ENCODE results near the gene RSPRY1.

RSPRY1 gene

DNA sequence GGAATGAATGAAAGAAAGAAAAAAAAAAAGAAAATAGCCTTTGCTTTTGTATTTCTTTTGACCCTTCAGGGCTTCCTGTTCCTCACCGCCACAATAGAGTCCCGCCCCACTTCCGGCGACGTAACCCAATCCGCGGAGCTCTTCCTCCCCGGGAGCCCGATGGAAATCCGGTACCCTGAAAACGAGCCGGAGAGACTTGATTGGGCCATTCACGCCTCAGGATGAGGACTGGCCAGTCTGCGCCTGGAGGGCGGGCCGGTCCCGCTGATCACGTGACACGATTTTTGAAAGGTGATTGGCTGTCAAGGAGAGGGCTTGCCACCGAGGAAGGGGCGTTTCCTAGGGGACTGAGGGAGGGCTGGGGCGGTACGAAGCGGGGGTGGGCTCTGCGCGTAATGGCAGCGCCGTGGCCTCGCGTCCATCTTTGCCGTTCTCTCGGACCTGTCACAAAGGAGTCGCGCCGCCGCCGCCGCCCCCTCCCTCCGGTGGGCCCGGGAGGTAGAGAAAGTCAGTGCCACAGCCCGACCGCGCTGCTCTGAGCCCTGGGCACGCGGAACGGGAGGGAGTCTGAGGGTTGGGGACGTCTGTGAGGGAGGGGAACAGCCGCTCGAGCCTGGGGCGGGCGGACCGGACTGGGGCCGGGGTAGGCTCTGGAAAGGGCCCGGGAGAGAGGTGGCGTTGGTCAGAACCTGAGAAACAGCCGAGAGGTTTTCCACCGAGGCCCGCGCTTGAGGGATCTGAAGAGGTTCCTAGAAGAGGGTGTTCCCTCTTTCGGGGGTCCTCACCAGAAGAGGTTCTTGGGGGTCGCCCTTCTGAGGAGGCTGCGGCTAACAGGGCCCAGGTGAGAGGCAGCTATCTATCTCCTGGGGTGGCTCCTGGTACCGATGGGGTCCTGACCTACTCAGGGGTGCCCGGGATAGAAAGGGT, at the start of gene RSPRY1, which contains the start of gene PSME3IP1:
Gene RSPRY1 (plus strand): TSS at position 385 of the 927 bp plus-strand sequence. CDS start 18,330 bp downstream, outside the sequence.
Gene PSME3IP1 (minus strand): TSS at position 95 of the 927 bp plus-strand sequence. CDS start 12,185 bp downstream, outside the sequence.
- DNase-seq, result peak; percentile 99 to 100

DNA sequence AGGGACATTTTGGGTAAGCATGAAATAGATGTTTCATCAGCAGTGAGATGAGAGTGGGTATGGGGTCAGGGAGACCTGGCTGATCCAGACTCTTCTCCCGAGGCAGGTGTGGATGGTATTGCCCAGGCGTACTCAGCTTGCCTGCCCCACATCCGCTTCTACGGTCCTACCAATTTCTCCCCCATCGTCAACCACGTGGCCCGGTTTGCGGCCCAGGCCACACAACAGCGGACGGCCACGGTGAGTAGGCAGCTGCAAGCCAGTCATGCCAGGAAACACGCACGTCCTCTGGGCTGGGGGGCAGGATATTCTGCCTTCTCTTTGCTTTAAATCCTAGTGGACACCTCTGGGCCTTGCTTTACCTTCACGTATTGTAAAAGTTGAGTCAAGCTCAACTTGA, 49.1 kb upstream of the RSPRY1 start:
- no peak for DNase-seq

DNA sequence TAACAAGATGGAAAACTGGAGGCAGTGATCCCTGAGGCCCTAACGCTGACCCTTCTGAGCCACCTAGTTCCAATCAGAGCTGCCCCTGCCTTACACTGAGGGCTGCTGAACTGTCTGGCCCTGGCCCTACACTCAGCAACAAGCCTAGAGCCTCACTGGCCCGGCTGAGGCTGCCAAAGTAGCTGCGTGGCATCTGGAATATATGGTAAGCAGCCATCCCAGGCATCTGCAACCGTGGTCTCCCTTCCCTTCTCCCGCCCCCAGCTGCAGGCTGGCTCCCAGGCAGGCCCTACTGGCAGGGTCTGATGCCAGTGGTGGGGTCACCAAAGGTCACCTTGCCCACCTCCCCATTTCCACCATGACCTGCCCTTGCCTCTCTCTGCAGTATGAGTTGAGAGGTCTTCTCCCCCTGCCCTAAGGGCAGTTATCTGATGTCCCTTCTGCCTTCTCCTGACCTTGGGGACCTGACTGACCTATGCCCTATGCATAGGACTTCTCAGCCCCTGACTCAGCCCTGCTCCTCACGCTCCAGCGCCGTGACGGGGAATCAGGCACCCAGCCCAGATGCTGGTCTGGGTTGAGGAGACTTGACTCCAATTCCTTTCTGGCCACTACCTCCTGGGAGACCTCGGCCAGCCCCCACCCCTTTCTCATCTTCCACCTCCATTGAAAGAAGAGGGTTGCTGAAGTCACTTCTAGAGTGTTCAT, 48.4 kb upstream of the RSPRY1 start:
- no peak for DNase-seq

DNA sequence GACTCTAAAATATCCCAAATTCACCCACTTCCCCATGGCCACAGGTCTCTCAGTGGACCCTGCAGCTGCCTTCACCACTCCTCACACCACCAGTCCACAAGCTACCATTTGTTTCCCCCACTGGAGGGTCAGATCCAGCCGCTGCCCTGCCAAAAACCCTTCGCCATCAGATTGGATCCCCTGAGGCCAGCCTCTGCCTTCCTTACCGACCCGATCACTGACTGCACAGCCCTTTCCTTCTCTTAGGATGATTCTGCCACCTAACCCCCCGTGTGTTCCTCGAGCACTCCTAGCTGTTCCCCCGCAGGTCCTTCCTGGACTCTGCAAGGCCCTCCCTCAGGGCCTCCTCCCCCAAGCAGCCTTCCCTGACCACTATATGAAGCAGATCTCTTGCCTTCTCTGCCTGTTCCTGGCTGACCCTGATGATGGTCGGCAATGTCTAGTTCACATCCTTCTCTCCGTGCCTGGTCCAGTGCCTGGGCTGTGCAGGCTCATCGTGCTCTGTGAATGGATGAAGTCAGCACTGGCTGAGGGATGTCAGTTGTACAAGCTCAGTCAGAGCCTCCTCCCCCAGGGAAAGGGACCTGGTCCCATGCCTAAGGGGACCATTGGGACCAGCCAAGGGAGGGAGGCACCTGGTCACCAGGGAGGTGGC, 47.7 kb upstream of the RSPRY1 start:
- no peak for DNase-seq

DNA sequence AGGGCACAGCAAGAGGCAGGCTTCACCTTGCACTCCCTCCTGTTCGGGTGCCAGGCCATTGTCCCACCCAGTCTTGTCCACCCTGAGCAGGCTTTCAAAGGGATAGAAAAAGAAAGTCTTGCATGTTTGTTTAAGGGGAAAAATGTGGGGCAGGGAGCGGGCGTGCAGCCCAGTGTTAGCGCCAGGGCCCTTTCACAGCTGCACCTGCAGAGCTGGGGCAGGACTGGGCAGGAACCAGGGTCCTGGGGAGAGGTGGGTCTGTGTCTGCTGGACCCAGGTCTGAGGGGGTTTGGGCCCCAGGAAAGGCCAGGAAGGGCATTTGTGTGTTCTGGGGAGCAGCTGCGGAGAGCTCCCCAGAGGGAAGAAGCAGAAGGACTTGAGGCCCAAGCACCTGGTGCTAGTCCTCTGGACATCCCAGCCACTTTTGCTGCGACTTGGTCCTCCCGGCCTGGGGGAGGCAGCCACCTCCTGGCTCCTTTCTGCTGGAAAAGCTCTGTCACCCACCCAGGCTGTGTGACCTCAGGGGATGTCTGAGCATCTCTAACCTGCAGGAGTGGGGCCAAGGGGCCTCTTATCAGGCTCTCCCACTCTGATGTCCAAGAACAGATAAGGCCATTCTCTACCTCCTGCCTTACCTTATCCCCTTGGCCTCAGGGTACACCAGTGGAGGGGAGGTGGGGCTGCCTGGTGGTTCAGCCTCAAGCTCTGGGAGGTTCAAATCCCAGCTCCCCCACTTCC, 45.0 kb upstream of the RSPRY1 start:
- DNase-seq, result no peak

DNA sequence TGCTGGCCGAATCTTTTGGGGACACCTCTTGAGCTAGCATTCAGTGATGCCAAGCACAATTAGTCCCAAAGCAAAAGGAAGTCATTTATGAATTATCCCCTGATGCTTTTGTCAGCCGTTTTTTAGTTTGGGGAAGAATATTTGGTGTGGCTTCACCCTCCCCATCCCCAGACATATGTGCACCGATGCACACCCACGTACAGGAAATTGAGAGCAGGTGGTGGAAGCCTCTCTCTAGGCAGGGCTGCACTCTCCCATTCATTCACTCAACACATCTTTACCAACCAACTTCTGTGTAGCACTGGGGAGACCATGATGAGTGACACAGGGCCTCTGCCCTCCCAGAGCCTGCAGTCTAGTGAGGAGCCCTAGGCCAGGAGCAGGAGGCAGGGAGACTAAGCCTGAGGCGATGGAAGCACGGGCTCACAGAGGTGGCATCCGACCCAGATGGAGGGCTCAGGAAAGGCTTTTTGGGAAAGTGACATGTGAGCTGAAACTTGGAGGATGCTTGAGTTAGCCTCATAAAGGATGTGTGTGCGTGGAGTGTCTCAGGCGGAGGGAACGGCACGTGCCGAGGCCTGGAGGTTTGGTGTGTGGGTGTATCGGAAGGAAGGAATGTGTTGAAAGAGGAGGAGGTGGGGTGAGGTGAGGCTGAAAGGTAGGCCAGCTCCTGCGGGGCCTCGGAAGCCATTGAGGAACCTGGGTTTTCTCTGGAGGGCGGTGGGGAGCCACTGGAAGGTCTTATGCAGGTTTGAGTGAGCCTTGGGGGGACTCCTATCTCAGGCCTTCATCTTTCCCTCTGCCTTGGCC, 44.1 kb upstream of the RSPRY1 start:
- DNase-seq, result peak; percentile 16 to 34

DNA sequence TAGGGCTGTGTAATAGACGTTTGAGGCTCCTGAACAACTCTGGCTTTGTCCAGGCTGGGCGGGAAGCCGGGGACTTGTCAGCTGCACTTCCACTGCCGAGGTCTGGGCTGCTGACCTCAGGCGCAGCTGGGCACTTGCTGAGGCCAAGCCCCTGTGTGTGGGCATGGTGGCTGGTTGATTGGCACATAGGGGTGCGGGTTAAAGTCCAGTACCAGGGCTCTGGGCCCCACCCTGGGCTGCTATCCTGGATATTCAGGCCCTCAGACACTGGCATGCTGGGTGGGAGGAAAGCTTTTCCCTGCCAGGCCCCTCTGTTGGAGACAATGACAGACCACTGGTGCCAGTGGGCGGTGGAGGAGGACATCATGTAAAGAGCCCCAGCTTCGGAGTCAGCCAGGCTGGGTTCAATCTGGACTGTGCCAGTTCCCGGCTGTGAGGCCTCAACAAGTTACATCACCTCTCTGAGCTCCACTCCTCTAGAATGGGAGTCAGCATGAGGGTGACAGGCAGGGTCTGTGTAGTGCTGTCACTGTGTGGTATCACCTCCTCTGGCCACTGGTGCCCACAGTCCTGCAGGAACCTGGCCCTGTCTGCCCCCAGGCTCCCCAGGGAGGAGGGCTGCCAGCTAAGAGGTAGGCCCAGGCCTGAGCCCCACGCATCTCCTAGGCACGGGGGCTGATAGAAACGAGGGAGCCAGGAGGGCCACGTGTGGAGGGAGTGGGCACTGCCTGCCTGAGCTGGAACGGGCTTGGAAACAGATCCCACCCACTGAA, 42.8 kb upstream of the RSPRY1 start:
- DNase-seq, result no peak

DNA sequence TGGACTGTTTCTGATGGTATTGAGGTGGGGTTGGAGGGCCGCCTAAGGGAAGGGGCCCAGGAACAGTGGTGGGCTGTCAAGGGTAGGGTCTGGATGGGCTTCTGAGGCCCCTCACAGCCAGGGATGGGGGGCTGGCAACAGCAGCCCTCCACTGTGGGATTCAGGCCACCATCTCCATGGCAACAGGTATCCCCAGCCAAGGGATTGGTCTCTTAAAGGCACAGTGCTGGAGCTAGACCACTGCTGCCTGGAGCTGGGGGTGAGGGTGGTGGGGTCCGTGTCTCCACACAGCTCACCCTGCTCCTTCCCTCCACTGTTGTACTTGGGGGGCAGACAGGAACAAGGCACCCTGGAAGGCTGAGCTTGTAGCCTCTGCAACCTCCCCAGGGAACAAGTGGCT, 42.1 kb upstream of the RSPRY1 start:
- DNase-seq, result no peak

DNA sequence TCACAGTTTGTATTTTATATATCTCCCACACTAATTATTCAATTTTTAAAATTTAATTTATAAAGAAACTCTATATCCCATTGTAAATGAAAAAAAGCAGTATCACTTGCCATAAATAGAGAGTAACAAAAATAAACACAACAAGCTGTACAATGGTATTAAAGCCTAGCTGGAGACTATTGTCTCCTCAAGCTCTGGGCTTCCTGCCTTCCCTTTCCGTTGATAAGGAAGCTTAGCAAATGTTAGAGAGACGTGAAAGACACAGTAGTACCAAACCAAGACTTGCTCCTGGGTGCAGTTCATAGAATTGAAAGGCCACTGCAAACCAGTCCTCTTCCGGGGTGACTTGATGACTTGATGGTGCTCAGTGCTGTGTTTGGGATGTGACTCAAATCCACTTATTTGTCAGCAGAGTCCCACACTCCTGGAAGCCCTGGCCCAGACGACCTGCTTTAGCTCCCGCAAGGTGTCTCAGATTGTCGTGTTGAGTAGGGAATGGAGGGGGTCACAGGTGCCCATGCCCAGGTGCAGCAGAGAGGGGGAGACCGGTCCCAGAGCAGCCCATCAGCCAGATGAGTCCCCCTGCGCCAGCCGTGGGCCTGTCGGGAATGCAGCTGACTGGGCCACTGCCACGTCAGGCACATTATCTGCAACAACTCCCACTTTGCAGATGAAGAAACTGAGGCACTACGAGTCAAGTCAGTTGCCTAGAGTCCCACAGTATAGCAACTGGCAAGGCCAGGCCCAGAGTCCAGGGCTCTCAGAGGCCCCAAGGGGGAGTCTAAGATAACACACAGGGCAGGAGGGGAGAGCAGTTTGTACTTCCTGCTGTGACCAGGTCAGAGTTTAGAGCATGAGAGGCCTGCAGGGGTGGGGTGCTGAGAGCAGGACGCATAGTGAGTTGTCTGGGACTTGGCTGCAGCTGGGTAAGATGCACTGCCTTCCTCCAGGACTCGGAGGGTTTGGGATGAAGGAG, 40.8 kb upstream of the RSPRY1 start:
- DNase-seq, result no peak

DNA sequence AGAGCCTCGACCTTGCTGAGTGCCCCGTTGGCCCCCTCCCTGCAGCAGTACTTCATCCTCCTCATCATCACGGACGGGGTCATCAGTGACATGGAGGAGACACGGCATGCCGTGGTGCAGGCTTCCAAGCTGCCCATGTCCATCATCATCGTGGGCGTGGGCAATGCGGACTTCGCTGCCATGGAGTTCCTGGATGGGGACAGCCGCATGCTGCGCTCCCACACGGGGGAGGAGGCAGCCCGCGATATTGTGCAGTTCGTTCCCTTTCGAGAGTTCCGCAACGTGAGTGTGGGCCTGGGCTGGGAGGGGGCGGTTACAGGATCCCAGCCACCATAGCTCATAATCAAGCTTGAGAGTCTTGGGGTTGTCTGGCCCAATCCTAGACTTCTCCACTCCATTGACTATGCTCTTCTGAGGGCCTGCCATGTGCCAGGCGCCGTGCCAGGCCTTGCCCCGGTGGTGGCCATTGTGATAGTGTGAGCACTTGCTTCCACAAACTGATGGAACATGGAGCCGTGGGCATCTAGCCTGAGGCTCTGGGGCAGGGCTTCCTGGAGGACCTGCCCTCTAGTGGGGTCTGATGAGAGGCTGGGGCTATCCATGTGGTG, 40.0 kb upstream of the RSPRY1 start:
- no peak for DNase-seq

DNA sequence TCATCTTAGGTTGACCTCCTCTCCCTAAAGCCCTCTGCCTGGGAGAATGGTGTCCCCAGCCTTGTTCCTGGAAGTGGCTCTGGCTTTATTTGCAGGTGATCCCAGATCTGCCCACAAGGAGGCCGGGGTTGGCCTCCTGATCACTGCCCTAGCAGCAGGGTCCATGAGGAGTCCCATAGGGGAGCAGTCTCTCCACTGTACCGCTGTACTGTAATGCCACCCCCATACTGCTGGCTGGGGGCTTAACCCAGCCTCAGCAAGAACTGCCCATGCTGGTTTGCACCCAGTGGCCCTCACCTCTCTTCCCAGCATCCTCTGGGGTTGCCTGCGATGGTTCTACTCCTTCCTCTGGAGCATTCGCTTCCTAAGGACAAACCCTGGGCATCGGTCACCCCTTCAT, 39.4 kb upstream of the RSPRY1 start:
- no peak for DNase-seq

DNA sequence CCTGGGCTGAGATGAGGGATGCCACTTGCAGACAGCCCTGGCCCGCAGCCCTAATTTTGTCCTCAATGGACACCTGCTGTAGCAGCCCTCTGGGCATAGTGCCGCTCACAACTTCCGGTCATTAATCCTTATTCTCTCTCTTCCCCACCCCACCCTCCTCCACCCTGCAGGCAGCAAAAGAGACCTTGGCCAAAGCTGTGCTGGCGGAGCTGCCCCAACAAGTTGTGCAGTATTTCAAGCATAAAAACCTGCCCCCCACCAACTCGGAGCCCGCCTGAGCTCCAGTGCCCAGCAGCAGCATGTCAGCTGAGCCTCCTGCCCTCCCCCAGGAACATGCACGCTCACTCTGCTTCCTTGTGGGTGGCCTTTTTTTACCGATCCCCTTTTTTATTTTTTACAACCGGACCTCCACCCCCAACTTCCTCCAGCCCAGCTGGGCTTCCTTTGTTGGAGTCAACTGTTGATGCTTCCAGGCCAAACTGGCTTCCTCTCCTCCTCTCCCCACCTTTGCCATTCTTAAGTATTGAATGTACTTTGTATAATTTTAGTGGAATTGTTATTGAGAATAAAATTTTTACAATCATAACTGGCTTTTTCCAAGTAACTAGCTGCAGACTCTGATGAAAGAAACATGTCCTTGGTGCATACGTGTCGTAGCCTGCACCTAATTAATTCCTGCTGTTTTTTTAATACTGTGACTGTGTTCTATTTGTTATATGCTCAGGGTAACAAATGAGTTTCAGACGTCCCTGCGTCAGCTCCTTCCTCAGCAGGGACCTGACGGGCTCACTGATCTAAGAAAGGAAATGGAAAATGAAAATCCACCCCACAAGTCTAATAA, 38.5 kb upstream of the RSPRY1 start:
- no peak for DNase-seq

DNA sequence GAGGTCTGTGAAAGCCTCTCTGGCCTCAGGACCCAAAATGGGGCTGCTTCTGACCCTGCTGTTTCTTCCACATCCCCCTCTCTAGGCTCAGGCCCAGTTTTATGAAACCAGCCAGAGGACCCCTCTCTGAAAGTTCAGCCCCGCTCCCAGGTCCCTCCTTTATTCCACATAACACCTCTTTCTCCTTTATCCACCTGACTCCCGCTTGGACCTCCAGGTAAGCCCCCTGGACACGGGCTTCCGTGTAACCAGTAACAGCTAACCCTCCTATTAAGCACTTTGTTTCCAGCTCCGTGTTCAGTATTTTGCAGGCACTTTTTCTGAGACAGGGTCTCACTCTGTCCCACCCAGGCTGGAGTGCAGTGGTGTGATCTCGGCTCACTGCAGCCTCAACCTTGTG, 37.6 kb upstream of the RSPRY1 start:
- no peak for DNase-seq

DNA sequence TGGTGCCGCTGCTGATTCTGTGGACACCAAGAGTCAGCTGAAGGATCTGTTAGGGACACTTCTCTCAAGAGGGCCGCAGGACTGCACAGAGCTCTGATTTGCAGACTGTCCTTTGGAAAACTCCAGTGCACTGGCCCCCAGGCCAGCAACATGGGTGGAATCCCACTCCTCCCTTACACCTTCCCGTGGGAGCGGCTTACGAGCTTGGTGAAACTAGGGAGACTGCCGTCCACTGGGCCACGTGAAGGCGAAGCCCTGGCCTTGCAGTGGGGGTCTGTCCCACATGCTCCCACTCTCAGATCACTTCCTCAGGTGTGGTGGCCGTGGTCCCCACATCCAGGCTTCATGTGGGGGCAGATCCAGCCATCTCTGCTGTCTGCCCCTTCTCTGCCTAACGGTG, 36.7 kb upstream of the RSPRY1 start:
- DNase-seq, result no peak

DNA sequence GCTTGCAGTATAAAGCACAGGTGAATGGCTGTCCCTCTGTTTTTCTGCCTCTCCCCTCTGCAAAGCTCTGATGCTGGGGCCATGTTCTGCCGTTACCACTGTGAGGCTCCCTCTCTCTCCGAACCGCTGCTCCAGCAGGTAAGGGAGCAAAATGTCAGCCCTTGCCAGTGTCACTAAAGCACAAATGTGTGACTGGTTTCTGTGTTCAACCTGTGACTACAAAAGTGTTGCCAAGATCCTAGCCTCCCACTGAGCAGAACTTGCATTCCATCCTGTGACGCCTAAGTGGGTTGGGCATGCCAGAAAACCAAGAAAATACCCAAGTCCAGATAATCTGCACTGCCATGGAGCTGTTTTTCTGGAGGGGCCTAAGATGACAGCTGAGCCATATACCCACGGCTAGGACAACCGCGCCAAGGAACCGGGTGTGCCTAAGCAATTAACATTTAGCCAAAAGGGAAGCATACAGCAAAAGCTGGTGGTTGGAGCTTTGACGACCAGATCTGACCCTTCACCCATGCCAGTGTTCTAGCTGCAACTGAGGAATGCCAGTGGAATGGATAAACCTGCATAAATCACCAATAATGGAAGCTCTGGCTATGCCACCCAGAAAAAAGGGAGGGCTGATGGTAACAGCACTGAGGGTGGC, 35.3 kb upstream of the RSPRY1 start:
- DNase-seq, result no peak

DNA sequence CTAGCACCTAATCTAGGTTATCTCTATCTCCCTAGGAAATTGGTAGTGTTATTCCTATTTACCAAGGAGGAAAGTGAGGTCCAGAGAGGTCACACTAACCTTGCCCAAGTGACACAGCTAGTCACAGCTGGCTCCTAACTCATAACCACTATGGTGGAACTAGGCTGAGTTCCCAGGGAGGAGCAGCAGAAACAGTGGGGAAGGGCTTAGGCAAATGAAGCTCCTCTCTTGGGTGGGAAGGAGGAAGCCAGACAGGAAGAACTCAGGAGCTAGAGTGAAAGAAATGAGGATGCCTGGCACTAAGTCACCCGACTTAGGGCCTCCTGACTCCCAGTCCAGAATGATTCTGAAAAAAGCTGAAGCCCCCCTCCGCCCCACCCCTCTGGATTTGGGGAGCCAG, 34.8 kb upstream of the RSPRY1 start:
- DNase-seq, result no peak

Measured in CD4-positive, alpha-beta T cell treated with Interleukin-1 beta for 1 hour (primary cell).